Keratinocyte (primary cell): ENCODE data around the gene HADH.

Source experiments
- EZH2 ChIP-seq: IDR thresholded peaks from one replicate; pipeline ENCODE4 v1.6.1; 2012; ENCODE audit warnings: inconsistent platforms, mild to moderate bottlenecking, low read length, moderate library complexity
- TF ChIP-seq, protein P1 (sequence below), 3 experiments: IDR thresholded peaks in 1 of 3; conservative IDR thresholded peaks in 1 of 3; optimal IDR thresholded peaks in 1 of 3; 2 replicates in 2 of 3; 3 replicates in 1 of 3; pipeline versions ENCODE3 to v1.5.1; 2011; ENCODE audit warnings: low read length in 3 of 3, mild to moderate bottlenecking in 3 of 3, moderate library complexity in 2 of 3, control low read depth in 1 of 3, inconsistent platforms in 1 of 3; ENCODE audit not compliant: insufficient read depth in 2 of 3; ENCODE audit errors: extremely low read depth in 1 of 3

DNA sequence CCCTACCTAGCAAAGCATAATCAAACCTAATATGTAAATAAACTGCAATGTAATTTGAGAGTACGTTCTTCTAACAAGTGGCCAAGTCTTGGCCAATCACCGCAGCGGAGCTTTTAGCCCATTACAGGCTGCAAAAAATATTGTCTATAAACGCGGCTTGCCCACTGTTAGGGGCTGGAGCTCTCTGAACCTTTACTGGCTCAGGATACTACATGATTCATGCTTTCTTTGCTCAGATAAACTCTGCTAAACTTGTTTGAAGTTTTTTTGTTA, 990 bp upstream of the HADH start:
- TF ChIP-seq, protein P1, sequence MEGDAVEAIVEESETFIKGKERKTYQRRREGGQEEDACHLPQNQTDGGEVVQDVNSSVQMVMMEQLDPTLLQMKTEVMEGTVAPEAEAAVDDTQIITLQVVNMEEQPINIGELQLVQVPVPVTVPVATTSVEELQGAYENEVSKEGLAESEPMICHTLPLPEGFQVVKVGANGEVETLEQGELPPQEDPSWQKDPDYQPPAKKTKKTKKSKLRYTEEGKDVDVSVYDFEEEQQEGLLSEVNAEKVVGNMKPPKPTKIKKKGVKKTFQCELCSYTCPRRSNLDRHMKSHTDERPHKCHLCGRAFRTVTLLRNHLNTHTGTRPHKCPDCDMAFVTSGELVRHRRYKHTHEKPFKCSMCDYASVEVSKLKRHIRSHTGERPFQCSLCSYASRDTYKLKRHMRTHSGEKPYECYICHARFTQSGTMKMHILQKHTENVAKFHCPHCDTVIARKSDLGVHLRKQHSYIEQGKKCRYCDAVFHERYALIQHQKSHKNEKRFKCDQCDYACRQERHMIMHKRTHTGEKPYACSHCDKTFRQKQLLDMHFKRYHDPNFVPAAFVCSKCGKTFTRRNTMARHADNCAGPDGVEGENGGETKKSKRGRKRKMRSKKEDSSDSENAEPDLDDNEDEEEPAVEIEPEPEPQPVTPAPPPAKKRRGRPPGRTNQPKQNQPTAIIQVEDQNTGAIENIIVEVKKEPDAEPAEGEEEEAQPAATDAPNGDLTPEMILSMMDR (optimal IDR thresholded peaks at IDR 0.05 in 1 of 3, IDR thresholded peaks at IDR 0.05 in 1 of 3, conservative IDR thresholded peaks at IDR 0.05 in 1 of 3; ENCODE audit: extremely low read depth in 1 of 3, insufficient read depth in 2 of 3, low read length in 3 of 3): no peak
- TF ChIP-seq EZH2: no peak
